HPDE6-E6E7 (cell line): Measurements from ENCODE around the gene HMGN1.
A peak's percentile ranks its signal among the peaks of the same experiment; 100 is the strongest.

Experiments used
- DNase-seq: peaks from one replicate; pipeline ENCODE4 v3.0.0; 2011; ENCODE audit warnings: missing footprints; ENCODE audit errors: extremely low spot score

The HMGN1 gene

DNA sequence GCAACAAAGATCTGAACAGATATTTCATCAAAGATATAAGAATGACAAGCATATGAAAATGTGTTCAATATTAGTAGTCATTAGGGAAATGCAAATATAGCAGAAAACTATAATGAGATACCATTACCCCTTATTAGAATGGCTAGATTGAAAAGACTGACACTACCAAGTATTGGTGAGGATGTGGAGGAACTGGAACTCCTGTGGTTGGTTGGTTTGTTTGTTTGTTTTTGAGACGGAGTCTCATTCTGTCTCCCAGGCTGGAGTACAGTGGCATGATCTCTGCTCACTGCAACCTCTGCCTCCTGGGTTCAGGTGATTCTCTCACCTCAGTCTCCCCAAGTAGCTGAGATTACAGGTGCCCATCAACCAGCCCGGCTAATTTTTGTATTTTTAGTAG lies 18.9 kb upstream of the HMGN1 start:
- DNase-seq: no peak

GRCh38 chr21:39366563-39366962 lies 17.7 kb upstream of the HMGN1 start:
- no peak for DNase-seq

GRCh38 chr21:39364949-39365348 lies 16.1 kb upstream of the HMGN1 start:
- no peak for DNase-seq

- no peak for DNase-seq
Observed at GRCh38 chr21:39363607-39364555, 15.0 kb upstream of the HMGN1 start.

GRCh38 chr21:39362733-39363132 lies 13.8 kb upstream of the HMGN1 start:
- DNase-seq: no peak

DNA sequence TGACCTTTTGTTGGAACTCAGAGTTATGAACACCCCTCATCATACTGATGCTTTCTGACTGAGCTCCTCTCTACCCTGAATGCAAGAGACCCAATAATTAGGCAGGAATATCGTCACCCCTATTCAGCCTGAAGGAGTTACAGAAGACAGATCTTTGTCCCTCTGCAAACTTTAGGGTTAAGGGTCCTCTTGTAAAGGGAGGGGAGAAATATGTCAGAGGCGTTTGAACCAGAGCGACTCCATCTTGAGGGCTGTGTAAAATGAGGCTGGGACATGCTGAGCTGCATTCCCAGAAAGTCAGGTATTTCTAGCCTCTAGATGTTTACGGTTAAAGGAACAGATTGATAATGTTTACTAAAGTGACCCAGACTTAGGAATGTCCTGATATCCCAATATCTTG lies 10.5 kb upstream of the HMGN1 start:
- DNase-seq: no peak

- no peak for DNase-seq
Observed at GRCh38 chr21:39353295-39353694, 4.4 kb upstream of the HMGN1 start.

GRCh38 chr21:39350094-39351005 lies 1.5 kb upstream of the HMGN1 start:
- DNase-seq: no peak

GRCh38 chr21:39349211-39350093 lies 564 bp upstream of the HMGN1 start:
- DNase-seq: peak; percentile 96

- DNase-seq: no peak
Observed at GRCh38 chr21:39348040-39348354, 891 bp downstream of the HMGN1 start.

- DNase-seq: no peak
Observed at GRCh38 chr21:39347537-39347936, 1.4 kb downstream of the HMGN1 start.

DNA sequence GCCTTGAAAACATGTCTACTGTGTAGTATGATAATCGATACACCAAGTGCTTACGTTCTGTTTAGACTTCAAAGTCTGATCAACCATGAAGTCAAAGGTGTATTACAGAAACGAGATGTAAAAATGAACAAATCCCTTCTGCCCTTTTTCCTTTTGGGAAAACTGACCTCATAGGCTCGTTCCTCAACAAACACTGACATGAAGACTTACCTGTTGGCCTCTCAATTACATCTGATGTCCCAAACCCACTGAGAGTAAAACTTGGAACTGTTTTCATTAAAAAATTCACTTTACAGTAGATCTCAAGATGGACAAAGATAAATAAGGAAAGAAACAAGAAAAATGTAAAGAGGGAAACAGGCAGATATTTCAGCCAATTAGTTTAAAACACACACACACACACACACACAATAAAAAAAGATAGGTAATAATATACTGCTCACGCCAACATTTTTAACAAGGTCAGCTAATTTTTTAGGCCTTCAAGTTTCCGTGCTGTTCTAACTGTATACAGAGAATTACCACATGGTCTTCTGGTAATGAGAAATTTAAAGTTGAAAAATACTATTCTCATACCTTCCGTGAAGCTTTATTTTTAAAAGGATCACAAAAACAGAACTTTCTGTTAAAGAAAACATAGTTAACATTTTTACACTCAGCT lies 2.1 kb downstream of the HMGN1 start:
- DNase-seq: no peak

GRCh38 chr21:39346206-39346605 lies 2.7 kb downstream of the HMGN1 start:
- no peak for DNase-seq

DNA sequence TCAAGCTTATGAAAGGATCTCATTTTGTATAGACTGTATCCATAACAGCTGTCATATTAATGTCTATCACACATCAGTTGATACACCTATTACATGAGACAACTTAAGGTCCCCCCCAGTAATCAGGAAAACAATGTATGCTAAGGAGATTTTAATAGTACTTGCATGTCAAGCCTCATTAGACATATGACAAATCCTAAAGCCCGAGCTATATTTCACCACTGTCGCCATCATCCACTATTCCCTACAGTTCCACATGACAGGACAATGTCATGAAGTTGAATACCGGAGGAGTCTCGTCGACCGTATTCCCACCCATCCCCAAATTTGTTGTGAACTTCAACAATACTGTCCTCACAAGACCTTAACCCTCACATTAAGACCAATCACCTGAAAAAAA lies 3.4 kb downstream of the HMGN1 start:
- no peak for DNase-seq

DNA sequence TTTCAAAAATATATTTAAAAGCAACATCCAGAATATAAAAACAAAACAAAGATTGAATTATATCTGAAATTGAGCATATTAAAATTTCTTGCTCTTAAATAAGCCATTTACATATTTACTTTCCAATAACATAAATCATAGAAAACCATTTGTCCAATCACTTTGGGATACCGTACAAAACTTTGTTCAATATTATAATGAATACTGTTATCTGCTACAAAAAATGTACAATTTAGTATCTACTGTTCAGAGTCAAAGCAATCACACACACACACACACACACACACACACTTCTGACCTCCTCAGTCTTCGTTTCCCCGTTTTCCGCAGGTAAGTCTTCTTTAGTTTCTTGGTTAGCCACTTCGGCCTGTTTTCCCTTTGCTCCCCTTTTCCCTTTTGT lies 4.0 kb downstream of the HMGN1 start:
- DNase-seq: no peak

- no peak for DNase-seq
Observed at GRCh38 chr21:39341249-39341923, 7.5 kb downstream of the HMGN1 start.

DNA sequence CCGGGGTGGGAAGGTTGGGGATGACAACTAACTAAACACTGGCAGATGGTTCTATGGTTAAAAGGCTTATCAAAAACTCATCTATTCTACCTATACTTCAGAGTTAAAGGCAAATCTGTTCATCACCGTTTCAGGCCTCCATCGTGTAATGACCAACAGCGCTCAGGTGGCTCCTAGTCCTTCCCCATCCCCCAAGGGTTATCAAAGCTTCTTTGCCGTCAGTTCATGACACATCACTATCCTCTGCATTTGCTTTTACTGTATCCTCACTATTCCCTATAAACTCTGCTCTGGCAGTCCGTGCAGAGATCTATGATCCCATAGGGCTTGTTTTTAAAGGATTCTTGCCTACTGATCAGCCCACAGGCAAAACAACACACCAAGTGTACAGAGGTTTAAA lies 8.2 kb downstream of the HMGN1 start:
- no peak for DNase-seq

DNA sequence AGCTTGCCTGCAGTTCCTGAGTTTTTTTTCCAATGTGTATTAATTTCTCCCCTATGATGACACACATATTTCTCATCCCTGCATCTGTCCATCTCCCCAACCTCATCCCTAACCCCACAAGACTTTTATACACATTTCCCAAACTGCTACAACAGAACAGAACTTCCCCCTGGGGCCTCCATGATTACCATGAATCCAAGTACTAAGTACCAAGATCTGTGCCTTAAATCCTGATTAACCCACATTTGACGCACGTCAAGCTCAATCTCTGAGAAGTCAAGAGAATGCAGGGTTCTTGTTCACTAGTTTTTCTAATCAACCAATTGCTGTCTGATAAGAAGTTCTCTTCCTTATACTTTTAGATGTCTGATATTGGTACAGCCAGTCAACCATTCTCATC lies 9.7 kb downstream of the HMGN1 start:
- no peak for DNase-seq

GRCh38 chr21:39336457-39337008 lies 12.4 kb downstream of the HMGN1 start:
- DNase-seq: no peak

DNA sequence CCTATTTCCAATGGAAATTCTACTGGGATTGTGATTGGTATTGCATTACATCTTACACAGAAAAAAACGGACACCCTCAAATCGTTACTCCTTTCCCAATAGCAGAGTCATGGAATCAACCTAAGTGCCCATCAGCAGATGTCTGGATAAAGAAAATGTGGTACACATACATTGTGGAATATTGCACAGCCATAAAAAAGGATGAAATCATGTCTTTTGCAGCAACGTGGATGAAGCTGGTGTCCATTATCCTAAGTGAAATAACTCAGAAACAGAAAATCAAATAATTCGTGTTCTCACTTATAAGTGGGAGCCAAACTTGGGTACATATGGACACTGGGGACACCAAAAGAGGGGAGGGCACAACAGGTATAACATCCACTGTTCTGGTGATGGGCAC lies 14.3 kb downstream of the HMGN1 start:
- no peak for DNase-seq
